Activated naive CD8-positive, alpha-beta T cell (primary cell): ENCODE measurements around the gene CRYBB1.
"Not testable (repeated sequence)": the region's sequence is repeated elsewhere in the genome, so short reads cannot be mapped to it uniquely, and the experiment has no call there.

Source experiments
- H3K27ac Mint-ChIP-seq: one replicate; pipeline ENCODE4 v1.8.0; 2021; ENCODE audit warnings: mixed read lengths
- H3K27me3 Mint-ChIP-seq: one replicate; pipeline ENCODE4 v1.8.0; 2021; ENCODE audit warnings: mixed read lengths
- H3K36me3 Mint-ChIP-seq: one replicate; pipeline ENCODE4 v1.8.0; 2021; ENCODE audit warnings: mixed read lengths
- H3K4me1 Mint-ChIP-seq: one replicate; pipeline ENCODE4 v1.8.0; 2021; ENCODE audit warnings: low read depth, mixed read lengths
- H3K4me3 Mint-ChIP-seq: one replicate; pipeline ENCODE4 v1.8.0; 2021; ENCODE audit warnings: mild to moderate bottlenecking, mixed read lengths
- H3K9me3 Mint-ChIP-seq: one replicate; pipeline ENCODE4 v1.8.0; 2021; ENCODE audit warnings: low read depth, mixed read lengths

CRYBB1 gene

GRCh38 chr22:26620197-26620596 lies 2.4 kb upstream of the CRYBB1 start:
- no peaks in the 10 kb centered on the region for H3K9me3 Mint-ChIP-seq
- H3K4me3 Mint-ChIP-seq: no peak overlapping the region
- no peaks in the 10 kb centered on the region for H3K27me3 Mint-ChIP-seq
- no peaks in the 10 kb centered on the region for H3K36me3 Mint-ChIP-seq
- H3K27ac Mint-ChIP-seq: no peak overlapping the region
- peaks cover 15% of the 10 kb centered on the region for H3K4me1 Mint-ChIP-seq

- Mint-ChIP-seq H3K4me3 (no peak overlapping the region), H3K36me3 (no peaks in the 10 kb centered on the region), H3K4me1 (peaks cover 15% of the 10 kb centered on the region), H3K27ac (no peak overlapping the region), H3K9me3 (no peaks in the 10 kb centered on the region), H3K27me3 (no peaks in the 10 kb centered on the region)
Observed at GRCh38 chr22:26619510-26619909, 1.7 kb upstream of the CRYBB1 start.

- H3K27me3 Mint-ChIP-seq: no peaks in the 10 kb centered on the region
- no peak overlapping the region for H3K4me3 Mint-ChIP-seq
- H3K4me1 Mint-ChIP-seq: peaks cover 15% of the 10 kb centered on the region
- no peak overlapping the region for H3K27ac Mint-ChIP-seq
- no peaks in the 10 kb centered on the region for H3K36me3 Mint-ChIP-seq
- H3K9me3 Mint-ChIP-seq: no peaks in the 10 kb centered on the region
Observed at GRCh38 chr22:26618455-26618854, 628 bp upstream of the CRYBB1 start.

DNA sequence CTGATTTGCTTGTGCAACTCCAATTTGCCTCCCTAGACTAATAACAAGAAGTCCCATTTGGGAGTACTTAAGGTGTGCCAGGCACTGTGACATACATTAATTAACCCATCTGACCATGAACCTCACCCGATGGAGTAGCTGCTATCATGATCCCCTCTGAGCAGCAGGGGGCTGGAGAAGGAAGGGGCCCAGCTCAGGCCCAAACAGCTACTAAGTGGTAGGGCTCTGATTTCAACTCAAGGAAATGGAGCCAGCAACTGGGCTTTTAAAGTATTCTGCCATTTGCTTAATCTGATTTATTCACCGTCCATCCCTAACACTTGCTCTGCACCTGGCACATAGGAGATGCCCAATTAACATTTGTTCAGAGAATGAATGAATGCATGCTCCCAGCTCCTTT lies 1.2 kb downstream of the CRYBB1 start:
- Mint-ChIP-seq H3K4me3 (no peak overlapping the region), H3K9me3 (no peaks in the 10 kb centered on the region), H3K27ac (peak overlapping the region; percentile 24), H3K36me3 (no peaks in the 10 kb centered on the region), H3K4me1 (peaks cover 15% of the 10 kb centered on the region), H3K27me3 (no peaks in the 10 kb centered on the region)

DNA sequence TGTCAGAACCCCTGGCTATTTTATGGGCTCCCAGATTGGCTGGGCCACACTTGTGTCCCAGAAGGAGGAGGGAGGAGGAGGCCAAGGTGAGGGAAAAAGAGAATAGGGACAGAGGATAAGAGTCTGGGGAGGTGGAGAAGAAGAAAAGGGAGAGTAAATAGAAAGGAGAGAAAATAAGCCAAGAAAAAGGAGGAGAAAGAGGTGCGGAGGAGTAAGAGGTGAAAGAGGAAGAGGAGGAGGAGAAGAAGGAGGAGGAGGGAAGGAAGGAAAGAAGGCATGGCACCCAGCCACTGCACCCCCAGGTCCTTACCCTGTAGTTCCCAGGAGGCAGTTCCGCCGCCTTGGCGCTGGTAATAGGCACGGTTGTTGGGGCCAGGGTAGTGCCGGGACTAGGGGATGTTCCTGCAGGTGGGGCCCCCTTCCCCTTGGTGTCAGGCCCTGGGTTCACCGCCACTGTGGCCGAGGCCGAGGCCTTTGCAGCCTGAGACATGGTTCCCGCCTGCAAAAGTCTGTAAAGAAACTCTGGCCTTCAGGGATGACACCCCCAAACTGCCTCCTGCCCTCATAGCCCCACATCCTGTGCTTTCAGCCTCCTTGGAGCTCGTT lies 1.9 kb downstream of the CRYBB1 start:
- H3K27me3 Mint-ChIP-seq: no peaks in the 10 kb centered on the region
- H3K4me1 Mint-ChIP-seq: peaks cover 15% of the 10 kb centered on the region
- H3K4me3 Mint-ChIP-seq: no peak overlapping the region
- H3K27ac Mint-ChIP-seq: no peak overlapping the region
- H3K36me3 Mint-ChIP-seq: no peaks in the 10 kb centered on the region
- no peaks in the 10 kb centered on the region for H3K9me3 Mint-ChIP-seq

DNA sequence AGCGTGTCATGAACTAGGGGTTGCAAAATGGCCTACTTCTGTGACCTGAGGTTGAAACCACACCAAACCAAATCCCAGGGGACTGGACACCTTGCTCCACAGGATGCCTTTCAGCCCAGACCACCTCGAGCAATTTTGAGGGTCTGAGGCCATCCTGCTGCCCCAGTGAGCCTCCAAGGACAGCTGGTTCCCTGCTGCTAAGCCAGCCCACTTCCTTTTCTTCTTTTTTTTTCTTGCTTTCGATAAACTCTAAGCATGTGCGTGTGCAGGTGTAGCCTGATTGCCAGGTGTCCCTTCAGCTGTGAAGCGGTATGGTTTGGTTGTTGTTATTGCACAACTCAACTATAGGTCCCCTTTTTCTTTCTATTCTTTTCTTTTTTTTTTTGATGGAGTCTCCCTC lies 2.7 kb downstream of the CRYBB1 start:
- H3K27ac Mint-ChIP-seq: no peak overlapping the region
- no peak overlapping the region for H3K4me3 Mint-ChIP-seq
- peaks cover 22% of the 10 kb centered on the region for H3K4me1 Mint-ChIP-seq
- H3K36me3 Mint-ChIP-seq: no peaks in the 10 kb centered on the region
- H3K27me3 Mint-ChIP-seq: no peaks in the 10 kb centered on the region
- no peaks in the 10 kb centered on the region for H3K9me3 Mint-ChIP-seq

- H3K4me3 Mint-ChIP-seq: no peak overlapping the region
- no peak overlapping the region for H3K27ac Mint-ChIP-seq
- H3K36me3 Mint-ChIP-seq: no peaks in the 10 kb centered on the region
- peaks cover 29% of the 10 kb centered on the region for H3K4me1 Mint-ChIP-seq
- H3K27me3 Mint-ChIP-seq: no peaks in the 10 kb centered on the region
- H3K9me3 Mint-ChIP-seq: no peaks in the 10 kb centered on the region
Observed at GRCh38 chr22:26614322-26614721, 3.5 kb downstream of the CRYBB1 start.

- H3K27ac Mint-ChIP-seq, H3K9me3 Mint-ChIP-seq, H3K27me3 Mint-ChIP-seq, H3K4me3 Mint-ChIP-seq, H3K36me3 Mint-ChIP-seq: not testable (repeated sequence)
- H3K4me1 Mint-ChIP-seq: peaks cover 31% of the 10 kb centered on the region
Observed at GRCh38 chr22:26613753-26614152, 4.1 kb downstream of the CRYBB1 start.

DNA sequence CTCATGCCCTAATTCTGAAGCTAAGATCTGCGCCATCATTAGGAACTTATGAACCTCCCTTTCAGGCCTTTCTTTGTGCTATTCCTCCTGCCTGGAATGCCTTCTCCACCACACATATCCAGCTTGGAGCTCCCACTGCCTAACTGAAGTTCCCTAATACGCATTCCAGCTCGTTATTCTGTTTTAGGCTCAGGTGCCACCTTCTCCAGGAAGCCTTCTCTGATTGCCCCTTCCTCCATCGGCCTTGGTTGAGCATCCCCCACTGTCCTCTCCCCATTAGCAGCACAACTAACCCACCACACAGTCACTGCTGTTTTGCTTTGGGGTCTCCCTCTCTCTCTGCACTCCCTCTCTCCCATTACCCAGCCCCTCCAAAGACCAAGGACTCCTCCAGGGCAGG lies 5.2 kb downstream of the CRYBB1 start:
- Mint-ChIP-seq H3K9me3 (no peaks in the 10 kb centered on the region), H3K36me3 (no peaks in the 10 kb centered on the region), H3K27me3 (no peaks in the 10 kb centered on the region), H3K27ac (no peak overlapping the region), H3K4me1 (peaks cover 29% of the 10 kb centered on the region), H3K4me3 (no peak overlapping the region)

DNA sequence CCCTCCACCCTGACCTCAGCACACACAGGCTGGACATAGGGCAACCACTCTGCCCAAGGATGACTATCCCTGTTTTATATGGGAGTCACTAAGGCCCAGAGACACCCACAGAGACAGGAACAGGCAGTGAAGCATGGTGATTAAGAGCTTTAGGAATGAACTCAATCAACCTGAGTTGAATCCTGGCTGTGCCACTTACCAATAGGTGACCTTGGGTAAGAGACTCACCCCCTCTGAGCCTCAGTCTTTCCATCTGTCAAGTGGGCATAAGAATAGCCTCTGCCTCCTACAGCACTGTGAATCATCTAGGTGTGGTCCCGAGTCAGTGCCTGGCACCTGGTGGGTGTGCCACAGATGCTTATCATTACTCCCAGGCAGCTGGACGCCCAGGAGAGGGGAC lies 6.8 kb downstream of the CRYBB1 start:
- no peak overlapping the region for H3K4me3 Mint-ChIP-seq
- no peaks in the 10 kb centered on the region for H3K9me3 Mint-ChIP-seq
- H3K36me3 Mint-ChIP-seq: no peaks in the 10 kb centered on the region
- peaks cover 24% of the 10 kb centered on the region for H3K4me1 Mint-ChIP-seq
- H3K27me3 Mint-ChIP-seq: no peaks in the 10 kb centered on the region
- H3K27ac Mint-ChIP-seq: no peak overlapping the region

DNA sequence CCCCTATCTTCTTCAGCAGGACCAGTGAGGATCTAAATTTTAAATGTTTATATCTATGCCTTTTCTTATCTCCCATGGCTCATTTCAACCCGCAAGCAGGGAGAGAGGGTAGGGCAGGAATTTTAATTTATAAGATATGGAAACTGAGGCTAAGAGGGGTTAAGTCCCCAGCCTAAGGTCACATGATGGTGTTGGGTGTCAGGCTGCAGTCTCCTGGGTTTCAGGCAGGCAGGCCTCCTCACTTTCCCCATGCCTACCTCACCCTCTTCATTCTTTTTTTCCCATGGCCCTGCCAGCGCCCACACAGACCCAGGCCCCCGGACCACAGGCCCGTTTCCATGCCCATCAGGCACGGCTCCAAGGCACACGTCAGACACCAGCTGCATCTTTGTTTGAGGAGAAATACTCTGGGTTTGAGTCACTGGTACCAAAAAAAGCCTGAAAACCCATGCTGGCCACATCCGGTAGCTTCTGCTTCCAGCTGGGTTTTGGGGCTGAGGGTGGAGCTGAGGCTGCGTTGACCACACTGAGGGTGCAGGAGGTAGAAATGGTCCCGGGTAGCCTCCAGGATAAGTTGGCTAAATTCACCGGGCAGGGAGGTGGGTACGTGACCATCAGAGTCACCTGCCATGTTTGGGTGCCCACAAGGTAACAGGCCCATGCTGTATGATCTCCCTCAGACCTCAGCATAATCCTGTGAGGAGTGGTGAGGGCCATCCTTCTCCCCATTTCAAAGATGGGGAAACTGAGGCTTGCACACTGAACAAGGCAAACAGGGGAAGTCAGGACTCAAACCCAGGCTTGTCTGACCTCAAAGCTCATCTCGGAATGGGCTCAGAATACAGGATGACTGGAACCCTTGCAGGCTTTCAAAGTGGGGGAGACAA lies 7.5 kb downstream of the CRYBB1 start:
- no peaks in the 10 kb centered on the region for H3K27me3 Mint-ChIP-seq
- H3K36me3 Mint-ChIP-seq: no peaks in the 10 kb centered on the region
- H3K9me3 Mint-ChIP-seq: no peaks in the 10 kb centered on the region
- H3K4me3 Mint-ChIP-seq: no peak overlapping the region
- peaks cover 22% of the 10 kb centered on the region for H3K4me1 Mint-ChIP-seq
- no peak overlapping the region for H3K27ac Mint-ChIP-seq

DNA sequence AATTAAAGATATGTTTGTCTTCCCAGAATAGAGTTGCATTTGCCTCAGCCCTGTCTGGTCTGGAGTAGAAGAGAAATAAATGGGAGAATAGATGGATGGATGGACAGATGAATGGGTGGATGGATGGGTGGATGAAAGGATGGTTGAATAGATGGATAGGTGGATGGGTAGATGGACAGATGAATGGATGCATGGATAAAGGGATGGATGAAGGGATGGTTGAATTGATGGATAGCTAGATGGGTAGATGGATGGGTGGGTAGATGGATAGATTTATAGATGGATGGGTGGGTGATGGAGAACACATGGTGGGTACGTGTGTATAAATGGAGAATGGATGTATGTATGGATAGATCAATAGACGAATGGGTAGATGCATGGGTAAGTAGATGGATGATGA lies 8.5 kb downstream of the CRYBB1 start:
- Mint-ChIP-seq H3K27ac (no peak overlapping the region), H3K4me3 (no peak overlapping the region), H3K9me3 (no peaks in the 10 kb centered on the region), H3K4me1 (peaks cover 21% of the 10 kb centered on the region), H3K27me3 (no peaks in the 10 kb centered on the region), H3K36me3 (no peaks in the 10 kb centered on the region)

- H3K4me1 Mint-ChIP-seq: peaks cover 23% of the 10 kb centered on the region
- no peak overlapping the region for H3K4me3 Mint-ChIP-seq
- no peak overlapping the region for H3K27ac Mint-ChIP-seq
- H3K9me3 Mint-ChIP-seq: no peaks in the 10 kb centered on the region
- H3K27me3 Mint-ChIP-seq: no peaks in the 10 kb centered on the region
- no peaks in the 10 kb centered on the region for H3K36me3 Mint-ChIP-seq
Observed at GRCh38 chr22:26608129-26608528, 9.7 kb downstream of the CRYBB1 start.

DNA sequence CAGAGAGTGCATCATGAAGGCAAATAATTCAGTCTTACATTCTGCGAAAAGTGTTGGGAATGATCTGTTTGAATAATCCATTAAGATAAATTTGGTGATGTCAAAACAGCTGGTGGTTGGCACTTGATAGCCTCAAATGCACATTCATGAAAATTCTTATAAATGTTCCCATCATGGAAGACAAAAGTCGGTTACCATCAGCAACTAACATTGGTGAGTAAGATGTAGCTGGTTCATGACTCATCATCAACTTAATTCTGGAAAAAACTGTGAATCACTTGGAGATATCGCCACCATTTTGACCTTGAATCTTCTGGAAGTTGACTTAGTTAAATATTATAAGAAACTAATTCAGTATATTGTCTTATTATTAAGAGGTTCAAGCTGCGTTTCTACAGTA lies 11.2 kb downstream of the CRYBB1 start:
- Mint-ChIP-seq H3K9me3 (no peaks in the 10 kb centered on the region), H3K4me1 (peaks cover 23% of the 10 kb centered on the region)

DNA sequence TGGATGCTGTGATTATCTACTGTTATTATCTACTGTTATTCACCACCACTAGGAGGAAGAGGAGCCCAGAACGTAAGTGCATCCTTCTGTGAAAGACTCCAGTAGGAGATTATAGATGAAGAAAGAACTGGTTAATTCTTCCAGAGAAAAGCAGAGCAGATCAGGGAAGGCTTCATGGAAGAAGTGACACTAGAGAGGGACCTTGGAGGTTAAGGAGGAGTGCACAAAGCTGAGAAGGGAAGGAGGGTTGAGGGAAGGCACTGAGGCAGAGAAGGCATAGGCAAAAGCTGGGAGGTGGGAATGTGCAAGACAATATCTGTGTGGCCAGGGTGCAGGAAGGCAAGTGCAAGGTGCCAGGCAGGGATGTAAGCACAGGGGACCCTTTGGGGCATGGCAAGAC lies 13.5 kb downstream of the CRYBB1 start:
- Mint-ChIP-seq H3K27me3 (no peaks in the 10 kb centered on the region), H3K27ac (no peak overlapping the region), H3K4me1 (peaks cover 17% of the 10 kb centered on the region), H3K36me3 (no peaks in the 10 kb centered on the region), H3K4me3 (no peak overlapping the region), H3K9me3 (no peaks in the 10 kb centered on the region)

More for the DNA sequence above, 11.2 kb downstream of the CRYBB1 start:
- Mint-ChIP-seq H3K4me3 (no peak overlapping the region), H3K36me3 (no peaks in the 10 kb centered on the region), H3K27ac (no peak overlapping the region), H3K27me3 (no peaks in the 10 kb centered on the region)

GRCh38 chr22:26602127-26602526 lies 15.7 kb downstream of the CRYBB1 start:
- no peaks in the 10 kb centered on the region for H3K9me3 Mint-ChIP-seq

More at GRCh38 chr22:26602127-26602526, 15.7 kb downstream of the CRYBB1 start:
- no peaks in the 10 kb centered on the region for H3K36me3 Mint-ChIP-seq
- no peak overlapping the region for H3K27ac Mint-ChIP-seq
- peaks cover 34% of the 10 kb centered on the region for H3K4me1 Mint-ChIP-seq
- H3K27me3 Mint-ChIP-seq: no peaks in the 10 kb centered on the region
- no peak overlapping the region for H3K4me3 Mint-ChIP-seq
